GM18873 (cell line): ENCODE data around the gene CHTF18.
"Not testable (repeated sequence)": the region's sequence is repeated elsewhere in the genome, so short reads cannot be mapped to it uniquely, and the experiment has no call there.

Experiments used
- ATAC-seq: cut with Tn5 transposase; IDR thresholded peaks from one replicate; pipeline ENCODE4 v1.9.1; 2021; ENCODE audit warnings: mild to moderate bottlenecking, moderate library complexity, moderate number of reproducible peaks; ENCODE audit not compliant: unreplicated experiment, low FRiP score

The CHTF18 gene

GRCh38 chr16:788399-789126, at the start of gene CHTF18:
CHTF18 (plus strand) TSS chr16:788620; CDS start chr16:788685, 65 bp downstream.
- peak; percentile 38 for ATAC-seq

GRCh38 chr16:739560-740458, 48.6 kb upstream of the CHTF18 start:
- no peak for ATAC-seq

GRCh38 chr16:740459-740763, 48.0 kb upstream of the CHTF18 start:
- ATAC-seq: peak; percentile 4

- ATAC-seq: peak; percentile 54
Measured at GRCh38 chr16:740764-741505, 47.5 kb upstream of the CHTF18 start, which contains the start of gene CIAO3. CIAO3 (minus strand) TSS chr16:740997; CDS start chr16:740985, 12 bp downstream.

- no peak for ATAC-seq
Measured at GRCh38 chr16:741986-742629, 46.3 kb upstream of the CHTF18 start.

GRCh38 chr16:742894-743293, 45.5 kb upstream of the CHTF18 start:
- not testable (repeated sequence) for ATAC-seq

GRCh38 chr16:743794-744500, 44.5 kb upstream of the CHTF18 start:
- no peak for ATAC-seq

GRCh38 chr16:745739-746138, 42.7 kb upstream of the CHTF18 start:
- ATAC-seq: no peak

GRCh38 chr16:746637-747036, 41.8 kb upstream of the CHTF18 start:
- no peak for ATAC-seq

- no peak for ATAC-seq
Measured at GRCh38 chr16:747978-748746, 40.3 kb upstream of the CHTF18 start.

- ATAC-seq: no peak
Measured at GRCh38 chr16:749010-749409, 39.4 kb upstream of the CHTF18 start.

- no peak for ATAC-seq
Measured at GRCh38 chr16:750485-750884, 37.9 kb upstream of the CHTF18 start.

- no peak for ATAC-seq
Measured at GRCh38 chr16:751152-752006, 37.0 kb upstream of the CHTF18 start.

- no peak for ATAC-seq
Measured at GRCh38 chr16:752007-752312, 36.5 kb upstream of the CHTF18 start.

- ATAC-seq: not testable (repeated sequence)
Measured at GRCh38 chr16:754121-754607, 34.3 kb upstream of the CHTF18 start.

GRCh38 chr16:754656-755055, 33.8 kb upstream of the CHTF18 start:
- ATAC-seq: no peak

GRCh38 chr16:756428-756827, 32.0 kb upstream of the CHTF18 start:
- no peak for ATAC-seq
